ENCODE results near the gene CCNYL1. TPM values are rescaled to one million over a fixed set of nuclear protein-coding genes. Genes with fewer than 3 reads are reported as not detected.
"Not testable (repeated sequence)": the region's sequence is repeated elsewhere in the genome, so short reads cannot be mapped to it uniquely, and the experiment has no call there.

CCNYL1 gene
- total RNA-seq, 4 donors from 2014 or later: 3.3 to 10.1 (median 7.1) TPM

GRCh38 chr2:207750876-207751275 lies 39.4 kb downstream of the CCNYL1 start:
- intact Hi-C loops (cut with DNase I; ENCODE audit: low total_unique reads): no loop called here
- no peak for DNase-seq
- Histone ChIP-seq H3K27me3 (no peaks in the 10 kb centered on the region), H3K27ac (no peak overlapping the region), H3K4me3 (no peak overlapping the region), H3K36me3 (peaks cover 0 to 4% of the 10 kb centered on the region in 2 donors), H3K4me1 (no peaks in the 10 kb centered on the region), H3K9me3 (no peaks in the 10 kb centered on the region)
- no peak for ATAC-seq
- in situ Hi-C loops (cut with MboI; ENCODE audit: low sequenced_read_pairs in 4 of 4): no loop called here
- TF ChIP-seq POLR2A (IDR thresholded peaks at IDR 0.05) (no peak), CTCF (IDR thresholded peaks at IDR 0.05 in 4 of 5, conservative IDR thresholded peaks at IDR 0.05 in 1 of 5) (no peak)

- H3K27me3 ChIP-seq; intact Hi-C loops (cut with DNase I; ENCODE audit: low total_unique reads); H3K4me1 ChIP-seq; H3K4me3 ChIP-seq; DNase-seq; H3K9me3 ChIP-seq; H3K27ac ChIP-seq; H3K36me3 ChIP-seq; ATAC-seq; in situ Hi-C loops (cut with MboI; ENCODE audit: low sequenced_read_pairs in 4 of 4): not testable (repeated sequence)
Observed at GRCh38 chr2:207753688-207754087, 42.2 kb downstream of the CCNYL1 start.

GRCh38 chr2:207754498-207755383 lies 43.3 kb downstream of the CCNYL1 start:
- in situ Hi-C loops (cut with MboI; ENCODE audit: low sequenced_read_pairs in 4 of 4): no loop called here
- Histone ChIP-seq H3K27me3 (no peaks in the 10 kb centered on the region), H3K36me3 (peaks cover 0 to 4% of the 10 kb centered on the region in 2 donors), H3K4me3 (no peak overlapping the region), H3K9me3 (no peaks in the 10 kb centered on the region), H3K27ac (no peak overlapping the region), H3K4me1 (no peaks in the 10 kb centered on the region)
- intact Hi-C loops (cut with DNase I; ENCODE audit: low total_unique reads): no loop called here
- ATAC-seq (no peak), DNase-seq (no peak)
- no peak for TF ChIP-seq POLR2A (IDR thresholded peaks at IDR 0.05)
- no peak for TF ChIP-seq CTCF (IDR thresholded peaks at IDR 0.05 in 4 of 5, conservative IDR thresholded peaks at IDR 0.05 in 1 of 5)

GRCh38 chr2:207758025-207758424 lies 46.6 kb downstream of the CCNYL1 start:
- no peak overlapping the region for H3K4me3 ChIP-seq
- H3K4me1 ChIP-seq: peaks cover 0 to 2% of the 10 kb centered on the region in 2 donors
- in situ Hi-C loops (cut with MboI; ENCODE audit: low sequenced_read_pairs in 4 of 4) (no loop called here), intact Hi-C loops (cut with DNase I; ENCODE audit: low total_unique reads) (no loop called here)
- ATAC-seq: no peak
- TF ChIP-seq POLR2A (IDR thresholded peaks at IDR 0.05): no peak
- no peak for TF ChIP-seq CTCF (IDR thresholded peaks at IDR 0.05 in 4 of 5, conservative IDR thresholded peaks at IDR 0.05 in 1 of 5)
- H3K27ac ChIP-seq: no peak overlapping the region
- DNase-seq: no peak
- no peaks in the 10 kb centered on the region for H3K9me3 ChIP-seq
- no peaks in the 10 kb centered on the region for H3K27me3 ChIP-seq
- H3K36me3 ChIP-seq: no peaks in the 10 kb centered on the region

GRCh38 chr2:207759890-207760289 lies 48.5 kb downstream of the CCNYL1 start:
- H3K4me3 ChIP-seq: no peak overlapping the region
- TF ChIP-seq POLR2A (IDR thresholded peaks at IDR 0.05) (no peak), CTCF (IDR thresholded peaks at IDR 0.05 in 4 of 5, conservative IDR thresholded peaks at IDR 0.05 in 1 of 5) (no peak)
- no peak for ATAC-seq
- H3K36me3 ChIP-seq: no peaks in the 10 kb centered on the region
- intact Hi-C loops (cut with DNase I; ENCODE audit: low total_unique reads): no loop called here
- H3K27ac ChIP-seq: no peak overlapping the region
- in situ Hi-C loops (cut with MboI; ENCODE audit: low sequenced_read_pairs in 4 of 4): no loop called here
- H3K27me3 ChIP-seq: no peaks in the 10 kb centered on the region
- H3K9me3 ChIP-seq: no peaks in the 10 kb centered on the region
- no peak for DNase-seq
- H3K4me1 ChIP-seq: peaks cover 17 to 20% of the 10 kb centered on the region in 2 donors
